Hair follicular keratinocyte (primary cell): Measurements from ENCODE around the gene BUD13. TPM values are rescaled to one million over a fixed set of nuclear protein-coding genes. Genes with fewer than 3 reads are reported as not detected.

ENCODE experiments used
- total RNA-seq: library from RNA; depleted of rRNA; stranded (reverse); fragments of >200 nt; gene quantifications from 2 replicates; pipeline ENCODE4 v1.2.3, GENCODE V29; 2015

BUD13 gene, protein sequence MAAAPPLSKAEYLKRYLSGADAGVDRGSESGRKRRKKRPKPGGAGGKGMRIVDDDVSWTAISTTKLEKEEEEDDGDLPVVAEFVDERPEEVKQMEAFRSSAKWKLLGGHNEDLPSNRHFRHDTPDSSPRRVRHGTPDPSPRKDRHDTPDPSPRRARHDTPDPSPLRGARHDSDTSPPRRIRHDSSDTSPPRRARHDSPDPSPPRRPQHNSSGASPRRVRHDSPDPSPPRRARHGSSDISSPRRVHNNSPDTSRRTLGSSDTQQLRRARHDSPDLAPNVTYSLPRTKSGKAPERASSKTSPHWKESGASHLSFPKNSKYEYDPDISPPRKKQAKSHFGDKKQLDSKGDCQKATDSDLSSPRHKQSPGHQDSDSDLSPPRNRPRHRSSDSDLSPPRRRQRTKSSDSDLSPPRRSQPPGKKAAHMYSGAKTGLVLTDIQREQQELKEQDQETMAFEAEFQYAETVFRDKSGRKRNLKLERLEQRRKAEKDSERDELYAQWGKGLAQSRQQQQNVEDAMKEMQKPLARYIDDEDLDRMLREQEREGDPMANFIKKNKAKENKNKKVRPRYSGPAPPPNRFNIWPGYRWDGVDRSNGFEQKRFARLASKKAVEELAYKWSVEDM
- total RNA-seq = 8.5 and 13.6 TPM in 2 replicates

GRCh38 chr11:116772443-116773202 lies at the start of gene BUD13:
Gene BUD13 (minus strand): TSS chr11:116772987. CDS start chr11:116772964, 23 bp downstream.

DNA sequence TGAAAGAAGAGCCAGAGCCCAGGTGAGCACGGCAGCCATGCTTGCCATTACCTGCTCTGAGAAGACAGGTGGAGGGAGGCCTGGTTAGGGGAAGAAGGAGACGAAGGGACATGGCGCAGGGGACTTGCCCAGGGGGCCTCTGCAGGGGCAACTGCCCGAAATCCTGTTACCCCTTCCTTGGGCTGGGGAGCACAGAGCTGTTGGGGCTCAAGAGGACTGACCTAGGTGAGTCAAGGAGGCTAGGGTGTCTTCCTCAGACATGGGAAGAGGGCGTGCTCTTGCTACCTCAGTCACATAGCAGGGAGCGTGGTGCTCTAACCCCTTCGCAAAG lies 19.0 kb upstream of the BUD13 start, which contains the start of gene APOA5:
APOA5 (minus strand) TSS at position 67 of the 331 bp plus-strand sequence; CDS start at position 48, 19 bp downstream.

DNA sequence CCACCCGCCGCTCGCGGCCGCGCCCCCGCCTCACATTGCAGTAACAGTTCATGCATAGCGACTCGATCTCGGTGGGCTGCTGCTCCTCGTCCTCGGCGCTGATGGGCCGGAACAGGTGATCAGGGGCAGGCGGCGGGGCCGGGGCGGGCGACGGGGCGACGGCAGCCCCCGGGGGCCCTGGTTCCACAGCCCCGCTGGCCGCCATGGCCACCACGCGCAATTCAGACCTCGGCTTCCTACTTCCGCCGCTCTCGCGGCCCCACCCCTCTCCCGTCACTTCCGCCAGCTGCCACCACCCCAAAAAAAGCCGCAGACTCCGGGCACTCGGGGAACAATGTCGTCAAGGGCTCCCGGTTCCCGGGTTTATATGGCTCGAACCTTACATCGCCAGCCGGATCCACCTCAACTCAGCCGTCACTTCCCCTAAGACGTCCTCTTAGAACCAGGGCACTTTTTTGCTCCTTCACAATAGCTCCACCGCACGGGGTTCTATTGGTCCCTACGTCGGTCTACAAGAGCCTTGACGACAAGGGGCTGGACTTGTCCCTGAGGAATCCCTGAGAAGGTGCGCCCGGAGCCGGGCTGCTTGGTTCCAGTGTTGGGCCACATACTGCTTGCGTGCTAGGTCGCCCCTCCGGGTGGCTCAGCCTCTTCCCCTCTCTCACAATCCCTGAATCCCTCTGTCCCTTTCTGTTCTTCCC lies 15.1 kb upstream of the BUD13 start, which contains the start of gene ZPR1:
ZPR1 (minus strand) TSS at position 238 of the 701 bp plus-strand sequence; CDS start at position 205, 33 bp downstream.

Other genes with a start within 250 kb of the BUD13 start
- gene ZPR1, start 15.0 kb upstream of the BUD13 start, total RNA-seq = 50.1 and 59.5 TPM in 2 replicates
- not detected in 2 replicates for gene APOA5, start 18.9 kb upstream of the BUD13 start, total RNA-seq
- gene APOA4, start 50.3 kb upstream of the BUD13 start, total RNA-seq = not detected in 2 replicates
- not detected in 2 replicates for gene APOC3, start 56.9 kb upstream of the BUD13 start, total RNA-seq
- not detected in 2 replicates for gene APOA1, start 64.6 kb upstream of the BUD13 start, total RNA-seq